SHP77 (cell line): ENCODE measurements around the gene ANKRD18A.

Experiments
- DNase-seq, 2 experiments: peaks; one replicate each; lab custom pipeline; 2025; lab: John Stamatoyannopoulos, UW

The ANKRD18A gene

DNA sequence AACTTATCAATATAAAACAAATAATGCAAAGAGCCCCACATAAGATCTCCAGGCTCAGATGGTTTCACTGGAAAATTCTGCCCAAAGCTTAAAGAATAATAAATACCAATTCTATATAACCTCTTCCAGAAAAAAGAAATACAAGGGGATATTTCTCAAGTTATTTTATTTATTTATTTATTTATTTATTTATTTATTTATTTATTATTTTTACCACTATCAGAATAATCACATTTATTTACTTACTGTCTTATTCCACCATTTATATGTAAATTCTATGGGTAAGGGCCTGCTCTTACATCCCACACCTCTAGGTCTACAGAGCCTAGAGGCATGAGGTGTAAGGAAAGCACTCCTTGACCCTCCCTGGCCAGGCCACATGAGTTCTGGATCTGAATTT, 91.1 kb downstream of the ANKRD18A start:
- no peak for DNase-seq

GRCh38 chr9:38527503-38527902, 92.9 kb downstream of the ANKRD18A start:
- no peak for DNase-seq

- DNase-seq, result no peak
These were observed 93.8 kb downstream of the ANKRD18A start for GRCh38 chr9:38526591-38526990.

DNA sequence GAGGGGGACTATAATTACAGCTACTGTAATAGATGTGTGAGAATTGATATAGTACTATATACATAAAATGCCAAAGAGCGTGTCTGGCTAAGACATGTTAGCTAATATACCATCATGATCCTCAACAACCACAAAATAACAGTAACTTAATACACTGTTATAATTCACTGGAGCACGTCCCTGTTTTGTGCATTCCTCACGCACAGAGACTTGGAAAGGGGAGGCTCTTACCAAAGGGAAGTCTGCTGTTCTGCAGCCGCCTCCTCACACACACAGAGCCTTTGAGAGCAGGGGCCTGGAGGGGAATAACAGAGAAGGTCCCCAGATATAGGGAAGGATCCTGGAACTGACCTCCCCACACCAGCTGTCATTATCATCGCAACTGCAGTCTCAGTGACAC, 97.3 kb downstream of the ANKRD18A start:
- DNase-seq, result no peak

- no peak for DNase-seq
These were observed 98.6 kb downstream of the ANKRD18A start for GRCh38 chr9:38521762-38522161.
